Ammon's horn (tissue), 1 donor: ENCODE data around the gene RPL19.
"Not testable (repeated sequence)": the region's sequence is repeated elsewhere in the genome, so short reads cannot be mapped to it uniquely, and the experiment has no call there.

Experiments
- DNase-seq: peaks from one replicate; pipeline ENCODE4 v3.0.0-alpha.2; 2016; ENCODE audit warnings: low spot score

RPL19 gene

DNA sequence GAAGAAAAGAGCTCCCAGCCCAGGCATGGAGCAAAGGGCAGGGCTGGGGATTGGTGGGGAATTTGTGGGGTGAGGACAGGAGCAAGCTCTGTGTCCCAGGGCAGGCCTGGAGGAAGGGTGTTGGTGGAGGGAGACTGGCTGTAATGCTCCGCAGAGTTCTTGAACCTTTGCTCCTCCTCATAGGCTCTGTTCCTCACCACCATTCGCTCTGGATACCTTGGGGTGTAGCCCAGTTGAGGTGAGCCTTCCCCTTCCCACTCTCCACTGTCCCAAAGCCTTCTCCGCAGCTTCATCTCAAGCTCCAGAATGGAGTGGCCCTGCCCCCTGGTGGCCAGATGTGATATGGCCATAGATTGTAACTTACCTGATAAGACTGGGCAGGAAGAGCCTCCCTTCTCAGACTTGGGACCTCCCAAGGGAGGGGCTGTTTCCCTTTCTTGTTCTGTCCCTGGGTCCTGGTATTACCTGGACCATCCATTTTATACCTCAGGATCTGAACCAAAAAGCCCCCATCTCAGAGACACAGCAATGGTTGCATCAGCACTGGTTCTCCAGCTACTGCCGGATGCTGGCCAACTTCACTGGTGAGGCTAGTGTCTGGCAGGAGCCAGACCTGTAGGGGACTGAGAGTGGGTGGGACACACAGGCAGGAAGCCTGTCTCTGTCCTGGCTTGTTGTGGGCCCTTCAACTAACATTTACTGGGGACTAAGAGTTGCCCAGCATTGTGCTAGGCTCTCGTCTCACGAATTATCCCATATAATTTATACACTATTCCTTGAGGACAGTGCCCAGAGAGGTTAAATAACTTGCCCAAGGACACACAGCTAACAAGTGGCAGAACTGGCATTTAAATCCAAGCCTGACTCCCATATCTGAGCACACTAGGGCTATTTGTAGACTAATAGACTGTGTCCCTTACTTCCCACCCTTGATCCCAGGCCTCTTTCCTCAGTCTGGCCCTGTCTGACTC is 44.8 kb downstream of the RPL19 start:
- peak; percentile 91 for DNase-seq

DNA sequence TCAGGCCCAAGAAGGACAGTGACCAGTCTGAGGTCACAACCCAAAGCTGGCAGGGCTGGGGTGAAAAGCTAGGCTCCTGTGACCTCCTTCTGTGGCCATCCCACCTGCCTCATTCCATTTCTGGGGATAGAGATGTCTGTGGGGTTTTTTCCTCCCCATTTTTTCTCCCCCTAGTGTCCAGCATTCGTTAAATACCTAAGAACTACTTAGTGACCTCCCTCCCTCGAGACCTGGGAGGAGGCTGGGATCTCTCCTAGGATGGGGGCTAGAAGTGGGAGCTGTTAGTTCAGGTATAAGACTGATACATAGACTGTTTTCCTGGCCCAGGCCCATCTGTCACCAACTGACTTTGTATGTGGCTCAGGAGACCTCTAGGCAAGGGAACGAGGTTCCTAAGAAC is 46.2 kb downstream of the RPL19 start:
- no peak for DNase-seq

DNA sequence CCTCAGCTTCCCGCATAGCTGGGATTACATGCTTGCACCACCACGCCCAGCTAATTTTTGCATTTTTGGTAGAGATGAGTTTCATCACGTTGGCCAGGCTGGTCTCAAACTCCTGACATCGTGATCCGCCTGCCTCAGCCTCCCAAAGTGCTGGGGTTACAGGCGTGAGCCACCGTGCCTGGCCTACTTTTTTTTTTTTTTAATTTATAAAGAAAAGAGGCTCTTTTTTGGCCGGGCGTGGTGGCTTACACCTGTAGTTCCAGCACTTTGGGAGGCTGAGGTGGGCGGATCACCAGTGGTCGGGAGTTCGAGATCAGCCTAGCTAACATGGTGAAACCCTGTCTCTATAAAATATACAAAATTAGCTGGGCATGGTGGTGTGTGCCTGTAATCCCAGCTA is 50.0 kb downstream of the RPL19 start:
- not testable (repeated sequence) for DNase-seq

DNA sequence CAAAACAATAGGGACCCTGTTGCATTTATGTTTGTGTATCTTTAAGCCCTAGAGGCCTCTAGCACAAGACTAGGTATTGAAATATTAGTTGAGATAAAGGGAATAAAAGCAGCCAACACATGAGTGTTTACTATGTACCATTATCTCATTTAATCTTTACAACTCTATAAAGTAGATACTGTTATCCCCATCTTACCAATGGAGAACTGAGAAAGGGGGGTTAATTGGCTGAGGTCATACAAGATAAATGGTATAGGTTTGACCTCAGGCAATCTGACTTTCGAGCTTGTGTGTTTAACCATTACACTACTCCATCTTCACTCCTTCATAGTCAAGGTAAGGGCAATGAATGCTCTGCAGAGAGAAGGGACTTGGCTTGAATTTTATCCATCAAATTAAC is 51.9 kb downstream of the RPL19 start:
- no peak for DNase-seq

DNA sequence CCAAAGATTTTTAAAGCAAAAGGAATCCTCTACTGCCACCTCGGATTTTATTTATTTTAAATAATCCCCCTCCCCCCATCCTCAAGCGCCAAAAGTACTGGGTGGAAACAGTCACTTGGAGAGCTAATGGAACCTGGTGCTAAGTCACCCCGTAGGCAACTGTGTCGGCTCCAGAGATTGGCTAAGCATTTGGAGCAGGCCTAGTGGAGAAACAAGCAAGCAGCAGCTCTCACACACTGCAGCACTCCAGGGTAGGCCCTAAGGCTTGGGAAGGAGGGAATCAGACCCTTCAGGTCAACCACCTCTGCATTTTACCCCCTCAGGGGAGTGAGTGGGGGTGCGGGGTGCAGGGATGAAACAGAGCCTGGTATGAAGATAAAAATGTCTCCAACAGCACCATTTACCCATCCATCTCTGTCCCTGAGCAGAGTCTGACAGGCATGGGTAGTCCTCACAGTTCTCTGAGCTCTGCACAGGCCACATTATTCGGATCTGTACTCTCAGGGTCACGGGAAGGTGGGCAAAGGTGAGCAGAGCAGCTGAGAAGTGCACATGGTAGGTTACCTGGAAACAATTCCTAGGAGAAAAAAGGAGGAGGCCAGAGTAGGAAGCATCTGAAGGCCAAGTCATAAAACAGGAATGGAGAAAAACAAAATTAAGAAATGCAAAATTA is 52.8 kb downstream of the RPL19 start:
- no peak for DNase-seq
